HepG2 (cell line): ENCODE data around the gene CCR3. TPM values are rescaled to one million over a fixed set of nuclear protein-coding genes. Genes with fewer than 3 reads are reported as not detected.

Source experiments
- ATAC-seq: fragments of 200-7000 bp; cut with Tn5 transposase; 3 replicates; pipeline ENCODE4 v1.9.1; 2020; ENCODE audit warnings: mild to moderate bottlenecking, moderate library complexity
- BruUV-seq: library from RNA; stranded (reverse); fragments of 400-500 nt; replicated peaks from 2 replicates; lab custom pipeline; 2021; lab: Mats Ljungman, UMichigan
- CTCF ChIA-PET: fragments of 300-600 bp; formaldehyde crosslinking; extraction: SDS; loops from one replicate; lab custom pipeline; 2021; ENCODE audit warnings: low total read pairs, inconsistent platforms, low intra/inter-chr PET ratio; lab: Yijun Ruan, JAX
- POLR2A ChIA-PET: fragments of 350-600 bp; sonication (Branson Sonifier 250); formaldehyde crosslinking; loops from one replicate; lab custom pipeline; 2020; ENCODE audit warnings: antibody characterized with exemption, inconsistent platforms; lab: Yijun Ruan, JAX
- DNase-seq: peaks from one replicate; pipeline ENCODE4 v3.0.0-alpha.2; 2015; ENCODE audit warnings: low spot score
- FAIRE-seq: peaks from 3 replicates; lab custom pipeline; 2011; peaks lifted over from hg19 to GRCh38; lab: Jason Lieb, UNC
- H2AFZ ChIP-seq: one replicate; pipeline ENCODE4 v1.6.1; 2011; ENCODE audit warnings: low read length, inconsistent platforms
- H3K27ac ChIP-seq: fragments of 300-600 bp; 3 replicates; pipeline ENCODE4 v1.8.0; 2011; ENCODE audit warnings: mixed run types, mild to moderate bottlenecking, mixed read lengths, low read length, inconsistent platforms; ENCODE audit not compliant: insufficient read depth; ENCODE audit errors: extremely low read length
- H3K27me3 ChIP-seq, 2 experiments: fragments of 200-600 bp in 1 of 2; 2 replicates in 1 of 2; 3 replicates in 1 of 2; pipeline versions ENCODE4 v1.6.0 to v1.8.0; 2011; ENCODE audit warnings: low read length in 2 of 2, mild to moderate bottlenecking in 2 of 2, moderate library complexity in 2 of 2, inconsistent platforms in 1 of 2; ENCODE audit not compliant: insufficient read depth in 2 of 2, control insufficient read depth in 1 of 2
- H3K36me3 ChIP-seq, 2 experiments: fragments of 200-600 bp in 1 of 2; replicated peaks in 1 of 2; 2 replicates in 1 of 2; 3 replicates in 1 of 2; pipeline versions ENCODE4 v1.5.1 to v1.8.0; 2011; ENCODE audit warnings: low read length in 2 of 2, inconsistent platforms in 1 of 2; ENCODE audit not compliant: insufficient read depth in 2 of 2, control insufficient read depth in 1 of 2
- H3K4me1 ChIP-seq: 2 replicates; pipeline ENCODE4 v1.5.1; 2012; ENCODE audit warnings: low read length, inconsistent platforms; ENCODE audit not compliant: insufficient read depth
- H3K4me2 ChIP-seq: 2 replicates; pipeline ENCODE4 v1.6.0; 2011; ENCODE audit warnings: low read depth, low read length, inconsistent platforms
- H3K4me3 ChIP-seq, 3 experiments: fragments of 200-600 bp in 1 of 3; sonication (generic), shearing (Covaris generic) in 1 of 3; replicated peaks in 1 of 3; 2 replicates each; pipeline ENCODE4 v1.5.1; 2011 to 2016; ENCODE audit warnings: low read length in 3 of 3, inconsistent platforms in 2 of 3, low read depth in 2 of 3, mild to moderate bottlenecking in 2 of 3, control low read depth in 1 of 3, mixed read lengths in 1 of 3; ENCODE audit not compliant: insufficient read depth in 1 of 3
- H3K79me2 ChIP-seq: one replicate; pipeline ENCODE4 v1.6.1; 2011; ENCODE audit warnings: low read length, inconsistent platforms; ENCODE audit not compliant: insufficient read depth
- H3K9ac ChIP-seq: 2 replicates; pipeline ENCODE4 v1.6.0; 2011; ENCODE audit warnings: mild to moderate bottlenecking, low read depth, low read length, inconsistent platforms; ENCODE audit not compliant: insufficient read depth
- H3K9me3 ChIP-seq: 2 replicates; pipeline ENCODE4 v1.5.1; 2012; ENCODE audit warnings: mild to moderate bottlenecking, low read length
- H4K20me1 ChIP-seq: 2 replicates; pipeline ENCODE4 v1.6.0; 2011; ENCODE audit warnings: inconsistent platforms, mild to moderate bottlenecking, low read length, moderate library complexity; ENCODE audit not compliant: insufficient read depth
- CERS6 ChIP-seq: sonication (generic); formaldehyde crosslinking; IDR thresholded peaks from 2 replicates; pipeline ENCODE4 v1.5.0; 2020; ENCODE audit warnings: missing genetic modification reagents
- MTF1 ChIP-seq: sonication (generic); formaldehyde crosslinking; IDR thresholded peaks from 2 replicates; pipeline ENCODE4 v1.5.0; 2020; ENCODE audit warnings: missing genetic modification reagents
- PAF1 ChIP-seq: IDR thresholded peaks from 2 replicates; pipeline ENCODE4 v1.6.1; 2016; ENCODE audit warnings: missing genetic modification reagents, missing compliant biosample characterization
- TBX3 ChIP-seq: fragments of 450-650 bp; IDR thresholded peaks from 2 replicates; pipeline ENCODE4 v1.6.1; 2017; ENCODE audit warnings: antibody characterized with exemption, mild to moderate bottlenecking, inconsistent platforms, borderline replicate concordance
- TFDP1 ChIP-seq: IDR thresholded peaks from 2 replicates; pipeline ENCODE4 v1.6.1; 2016; ENCODE audit warnings: missing compliant biosample characterization, missing genetic modification reagents, borderline replicate concordance
- TIGD3 ChIP-seq: sonication (generic); formaldehyde crosslinking; IDR thresholded peaks from 2 replicates; pipeline ENCODE4 v1.5.1; 2020; ENCODE audit warnings: mild to moderate bottlenecking, missing genetic modification reagents, borderline replicate concordance
- ZBTB33 ChIP-seq: sonication (generic); formaldehyde crosslinking; IDR thresholded peaks from 2 replicates; pipeline ENCODE4 v1.4.0; 2020; ENCODE audit warnings: missing genetic modification reagents
- ZEB1 ChIP-seq: IDR thresholded peaks from 2 replicates; pipeline ENCODE4 v1.6.1; 2012; ENCODE audit warnings: mild to moderate bottlenecking, low read depth, inconsistent platforms; ENCODE audit not compliant: insufficient replicate concordance
- ZNF543 ChIP-seq: sonication (generic); formaldehyde crosslinking; IDR thresholded peaks from 2 replicates; pipeline ENCODE4 v1.4.0; 2020; ENCODE audit warnings: mild to moderate bottlenecking, missing genetic modification reagents
- ZNF552 ChIP-seq: sonication (generic); formaldehyde crosslinking; IDR thresholded peaks from 2 replicates; pipeline ENCODE4 v1.9.0; 2022; ENCODE audit warnings: missing genetic modification reagents, mild to moderate bottlenecking, borderline replicate concordance
- WGBS: methylation state at CpG from one replicate; pipeline ENCODE4 v1.1.6; 2017; ENCODE audit warnings: low lambda C conversion rate; 5-methylcytosine and 5-hydroxymethylcytosine counted together
- in situ Hi-C: cut with HindIII; loops from 2 replicates; pipeline ENCODE4 v1.10.0; 2017; ENCODE audit warnings: low pct_unique_long_range_greater_than_20kb; ENCODE audit not compliant: extremely low pct_ligation_motif_present
- intact Hi-C: fragments of 100-400 bp; cut with micrococcal nuclease; formaldehyde crosslinking; loops from one replicate; pipeline ENCODE4 v1.10.0; 2022; ENCODE audit not compliant: unreplicated experiment
- polyA plus RNA-seq, 8 experiments: library from polyadenylated mRNA; depleted of rRNA in 3 of 8; stranded (reverse) in 7 of 8; unstranded in 1 of 8; fragments of >200 nt; fragmentation: Illumina TruSeq in 4 of 8; extraction: Trizol in 4 of 8; gene quantifications; 2 replicates each; pipeline versions ENCODE4 v1.2.1 to v1.2.3, GENCODE V29; 2011 to 2016; ENCODE audit warnings: low read depth in 4 of 8, missing spikeins in 1 of 8, mixed read lengths in 1 of 8; ENCODE audit not compliant: insufficient read depth in 1 of 8
- total RNA-seq, 5 experiments: library from RNA; depleted of rRNA; stranded (reverse); fragments of >200 nt; fragmentation: Illumina TruSeq; extraction: Trizol; gene quantifications; 2 replicates each; pipeline ENCODE4 v1.2.3, GENCODE V29; 2016; ENCODE audit warnings: low read depth in 1 of 5

Gene CCR3
- total and polyA plus RNA-seq, 2 of the 13 experiments (the other 11 are each of a cell fraction or from before 2014, with no cell fraction given), result not detected

- H3K4me3 ChIP-seq, result no peak overlapping the region
- CTCF ChIA-PET, result no interaction called here
- no TSS peak for BruUV-seq
- 16% methylated on average over 9 of the region's 9 CpGs for WGBS
- H4K20me1 ChIP-seq, result no peaks in the 10 kb centered on the region
- no peaks in the 10 kb centered on the region for H3K36me3 ChIP-seq
- H3K79me2 ChIP-seq, result no peaks in the 10 kb centered on the region
- ATAC-seq, result no peak
- no peaks in the 10 kb centered on the region for H3K9me3 ChIP-seq
- POLR2A ChIA-PET, result no interaction called here
- no peak overlapping the region for H2AFZ ChIP-seq
- TF ChIP-seq ZBTB33 (CRISPR knock-in tag) (no peak), PAF1 (no peak), ZEB1 (no peak), MTF1 (no peak), ZNF552 (no peak), ZNF543 (CRISPR knock-in tag) (no peak), TFDP1 (CRISPR knock-in tag) (no peak), TBX3 (no peak), CERS6 (CRISPR knock-in tag) (no peak), TIGD3 (CRISPR knock-in tag) (no peak)
- H3K4me2 ChIP-seq, result no peak overlapping the region
- peaks cover 1 to 33% of the 10 kb centered on the region in 2 experiments; a peak in 3 of 5 replicates for H3K27me3 ChIP-seq
- no peak overlapping the region for H3K9ac ChIP-seq
- no peak for FAIRE-seq
- in situ Hi-C loops (no loop called here), intact Hi-C loops (no loop called here)
- H3K4me1 ChIP-seq, result no peaks in the 10 kb centered on the region
- H3K27ac ChIP-seq, result no peak overlapping the region
- no peak for DNase-seq
Measured at GRCh38 chr3:46297658-46298423, 55.6 kb downstream of the CCR3 start.
